Activated CD8-positive, alpha-beta memory T cell treated with anti-CD3 and anti-CD28 coated beads, Interleukin-2, amount 50 U/mL, for 1 hour (primary cell): Measurements from ENCODE around the gene BORCS6.
"Not testable (repeated sequence)": the region's sequence is repeated elsewhere in the genome, so short reads cannot be mapped to it uniquely, and the experiment has no call there.

ENCODE experiments used
- DNase-seq: peaks from one replicate; pipeline ENCODE4 v3.0.0-alpha.2; 2020; ENCODE audit errors: extremely low read depth

Gene BORCS6

DNA sequence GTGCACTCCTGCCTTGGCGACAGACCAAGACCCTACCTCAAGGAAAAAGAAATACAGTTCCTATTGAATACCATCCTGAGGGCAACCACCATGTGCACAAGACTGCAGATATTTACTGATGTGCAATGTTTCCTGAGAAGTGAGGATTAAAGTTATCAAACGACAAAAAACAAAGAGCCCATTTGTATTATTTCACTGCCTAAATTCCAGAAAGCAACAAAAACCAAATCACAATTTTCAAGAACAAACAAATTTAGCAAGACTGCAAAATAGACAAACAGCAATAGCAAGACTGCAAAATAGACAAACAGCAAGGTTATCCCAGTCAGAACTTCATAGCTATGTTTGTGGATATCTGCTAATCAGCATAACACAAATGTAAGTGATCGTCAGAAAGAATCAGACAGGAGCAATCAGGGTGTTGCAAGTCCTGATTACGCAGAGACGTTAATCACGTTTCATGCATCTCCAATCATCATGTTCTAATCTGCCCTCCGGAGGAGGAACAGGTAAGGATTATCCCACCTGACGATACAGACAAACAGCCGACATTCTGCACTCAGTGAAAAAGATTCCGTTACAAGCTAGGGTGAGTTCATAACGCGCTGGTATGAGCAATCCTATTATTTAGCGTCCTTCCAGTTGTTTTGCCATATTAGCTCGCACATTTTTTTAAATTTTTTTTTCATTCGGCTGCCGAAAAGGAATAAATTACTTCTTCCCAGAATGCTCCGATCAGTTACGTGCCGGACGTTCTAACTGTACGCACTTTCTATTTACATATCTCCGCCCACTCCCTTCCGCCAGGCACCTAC is 16.7 kb downstream of the BORCS6 start:
- no peak for DNase-seq

DNA sequence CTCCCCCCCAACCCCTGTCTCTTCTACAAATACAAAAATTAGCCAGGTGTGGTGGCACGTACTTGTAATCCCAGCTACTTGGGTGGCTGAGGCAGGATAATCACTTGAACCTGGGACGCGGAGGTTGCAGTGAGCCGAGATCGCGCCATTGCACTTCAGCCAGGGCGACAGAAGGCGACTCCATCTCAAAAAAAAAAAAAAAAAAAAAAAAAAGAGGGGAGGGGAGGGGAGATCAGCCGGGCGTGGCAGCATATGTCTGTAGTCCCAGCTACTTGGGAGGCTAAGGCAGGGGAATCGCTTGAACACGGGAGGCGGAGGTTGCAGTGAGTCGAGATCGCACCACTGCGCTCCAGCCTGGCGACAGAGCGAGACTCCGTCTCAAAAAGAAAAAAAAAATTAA is 19.8 kb downstream of the BORCS6 start:
- not testable (repeated sequence) for DNase-seq

DNA sequence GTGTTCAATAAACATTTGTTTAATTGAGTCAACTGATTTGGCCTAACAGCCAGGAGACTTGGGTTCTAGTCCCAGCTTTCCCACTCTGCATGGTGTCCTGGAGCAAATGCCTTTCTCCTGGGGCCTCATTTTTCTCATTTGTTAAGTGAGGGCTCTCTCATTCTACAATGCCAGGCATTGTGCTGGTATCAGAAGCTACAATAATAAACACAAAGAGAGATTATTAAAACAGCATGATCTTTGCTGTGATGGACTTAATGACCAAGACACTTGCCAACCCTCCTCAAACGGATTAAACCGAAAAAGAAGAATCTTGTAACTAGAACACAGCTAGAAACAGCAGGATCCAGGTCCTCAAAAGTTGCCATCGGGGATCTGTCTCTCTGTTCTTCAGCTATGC is 22.5 kb downstream of the BORCS6 start:
- no peak for DNase-seq

DNA sequence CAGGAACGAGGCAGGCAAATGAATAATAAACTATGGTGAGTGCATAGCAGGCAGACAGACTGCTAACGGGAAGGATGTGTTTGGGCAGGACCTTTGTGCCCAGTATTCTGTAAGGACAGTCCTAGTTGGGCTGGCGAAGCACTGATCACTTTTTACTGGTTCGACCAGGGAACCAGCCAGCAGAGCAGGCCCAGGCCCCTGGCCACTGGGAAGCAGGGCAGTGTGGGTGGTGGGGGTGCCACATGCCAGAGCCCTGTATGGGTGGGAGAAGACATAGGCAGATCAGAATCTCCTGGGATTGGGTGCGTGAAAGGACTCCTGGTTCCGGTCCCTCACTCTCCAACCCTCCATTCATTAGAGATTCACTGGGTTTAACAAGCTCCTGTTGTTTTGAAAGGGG is 23.2 kb downstream of the BORCS6 start:
- DNase-seq = no peak

DNA sequence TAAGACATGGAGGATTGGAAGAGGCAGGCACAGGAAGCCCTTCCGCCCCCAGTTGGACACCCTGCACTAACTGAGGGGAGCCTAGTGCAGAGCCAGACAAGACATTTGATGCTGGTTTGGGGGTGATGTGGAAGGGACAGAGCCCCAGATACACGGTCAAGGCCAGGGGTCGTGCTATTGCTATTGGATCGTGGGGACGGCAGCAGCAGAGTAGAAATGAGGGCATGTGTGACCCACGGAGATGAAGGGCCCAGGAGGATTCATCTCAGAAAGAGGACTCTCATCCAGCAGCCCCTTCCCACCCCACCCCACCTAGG is 25.2 kb downstream of the BORCS6 start:
- DNase-seq = no peak

DNA sequence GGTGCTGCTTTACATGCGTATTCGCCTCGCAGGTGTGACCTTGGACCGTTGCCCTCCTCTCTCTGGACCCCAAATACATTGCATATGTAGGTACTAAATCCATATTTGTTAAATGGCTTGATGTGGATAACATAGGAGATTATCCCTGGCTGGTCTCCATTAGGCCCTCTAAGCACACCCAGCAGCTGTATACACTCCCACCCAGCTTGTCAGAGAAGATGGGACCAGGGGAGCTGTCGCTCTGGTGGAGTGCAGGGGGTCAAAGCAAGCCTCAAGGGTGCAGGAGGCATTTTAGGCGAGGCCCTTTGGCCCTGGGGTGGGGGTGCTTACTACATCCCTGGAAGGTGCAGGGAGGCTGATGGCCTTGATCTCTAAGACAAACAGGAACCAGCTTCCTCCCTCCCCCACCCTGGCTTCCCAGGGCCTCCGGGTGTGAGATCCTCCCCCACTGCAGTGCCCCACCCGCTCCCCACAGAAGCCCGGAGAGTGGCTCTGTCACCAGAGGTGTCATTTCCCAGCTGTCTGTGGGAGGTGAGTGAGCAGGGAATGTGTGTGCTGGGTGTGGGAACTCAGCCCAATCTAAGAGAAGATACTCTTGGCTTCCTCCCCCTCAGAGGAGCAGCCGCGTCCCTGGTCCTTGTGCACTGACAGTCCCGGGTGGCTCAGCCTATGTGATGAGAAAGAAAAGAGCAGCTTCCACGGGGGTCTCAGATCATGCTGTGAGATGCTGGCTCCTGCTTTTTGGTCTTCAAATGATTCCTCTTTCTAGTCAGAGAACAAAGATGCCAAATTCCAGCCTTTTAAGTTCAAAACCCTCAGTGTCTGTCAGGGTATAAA is 25.8 kb downstream of the BORCS6 start:
- DNase-seq = no peak

DNA sequence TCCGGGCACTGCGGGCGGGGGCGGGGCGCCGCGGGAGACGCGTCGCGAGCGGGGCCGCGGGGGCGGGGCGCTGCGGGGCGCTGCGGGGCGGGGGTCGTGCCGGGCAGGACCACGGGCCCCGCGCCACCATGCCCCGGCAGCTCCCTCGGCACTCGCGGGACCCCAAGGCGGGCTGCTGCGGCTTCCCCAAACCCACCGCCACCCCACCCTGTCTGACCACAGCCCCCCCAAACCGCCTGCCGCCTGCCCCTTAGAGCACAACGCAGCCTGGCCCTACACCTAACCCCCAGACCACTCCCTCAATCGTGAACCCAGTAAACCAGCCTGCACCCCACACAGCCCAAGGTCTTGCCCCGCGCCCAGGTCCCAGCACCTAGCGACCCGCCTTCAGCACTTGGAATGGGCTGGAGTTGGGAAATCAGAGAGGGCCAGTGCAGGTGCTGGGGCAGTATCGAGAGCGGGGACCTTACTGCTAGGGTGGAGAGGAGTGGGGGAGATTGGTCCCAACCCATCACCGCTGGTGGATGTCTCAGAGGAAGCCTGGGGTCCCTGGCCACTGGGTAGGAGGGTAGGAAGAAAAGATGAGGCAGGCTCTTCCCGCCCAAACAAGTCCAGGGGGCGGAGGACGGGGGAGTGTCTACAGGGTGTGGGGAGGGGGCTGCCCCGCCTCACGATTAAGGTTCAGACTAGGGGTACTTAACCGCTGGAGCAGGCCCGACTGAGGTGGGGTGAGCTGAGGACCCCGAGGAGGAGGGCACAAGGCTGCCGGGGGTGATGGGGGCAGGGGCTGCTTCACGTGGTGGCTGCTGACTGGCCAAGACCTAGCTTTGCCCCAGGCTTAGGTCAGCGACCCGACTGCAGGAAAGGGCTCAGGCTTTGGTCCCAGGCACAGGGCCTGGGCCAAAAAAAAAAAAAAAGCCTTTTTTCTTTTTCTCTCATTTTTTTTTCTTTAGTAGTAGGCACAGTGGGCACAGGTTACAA is 26.7 kb downstream of the BORCS6 start:
- DNase-seq = no peak

DNA sequence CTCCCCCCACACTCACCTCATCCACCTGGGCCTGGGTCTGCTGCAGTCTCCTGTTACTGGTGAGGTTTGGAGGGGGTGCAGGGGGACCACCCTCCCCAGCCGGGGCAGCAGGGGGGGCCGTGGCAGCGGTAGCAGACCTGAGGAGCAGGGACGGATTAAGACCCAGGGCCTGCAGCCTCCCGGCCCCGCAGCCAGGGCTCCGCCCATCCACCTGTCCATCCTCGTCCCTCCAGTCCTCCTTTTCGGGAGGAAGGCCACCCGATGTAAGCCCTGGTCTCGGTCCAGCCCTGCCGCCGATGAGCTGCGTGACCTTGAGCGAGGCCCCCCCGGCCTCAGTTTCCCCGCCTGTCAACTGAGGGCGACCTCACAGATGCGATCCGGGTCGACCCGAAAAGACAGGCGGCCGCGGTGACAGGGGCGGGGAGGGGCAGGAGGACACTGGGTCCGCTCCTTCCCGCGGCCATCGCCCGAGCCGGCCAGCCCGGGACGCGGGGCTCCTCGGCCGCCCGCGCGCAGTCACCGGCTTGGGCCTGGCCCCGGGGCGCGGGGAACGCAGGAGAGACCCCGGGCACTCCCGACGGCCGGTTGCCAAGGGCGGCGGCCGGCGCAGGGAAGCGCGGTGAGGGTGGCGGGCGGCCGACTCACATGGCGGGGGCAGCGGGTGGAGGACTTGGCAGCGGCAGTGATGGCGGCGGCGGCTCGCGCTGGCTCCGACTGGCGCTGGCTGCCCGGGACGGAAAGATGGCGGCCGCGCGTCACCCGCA is 27.6 kb downstream of the BORCS6 start, which contains the start of gene VAMP2:
Gene VAMP2 (minus strand): TSS at position 716 of the 764 bp plus-strand sequence. CDS start 69 bp downstream, at position 647.
- DNase-seq = no peak

DNA sequence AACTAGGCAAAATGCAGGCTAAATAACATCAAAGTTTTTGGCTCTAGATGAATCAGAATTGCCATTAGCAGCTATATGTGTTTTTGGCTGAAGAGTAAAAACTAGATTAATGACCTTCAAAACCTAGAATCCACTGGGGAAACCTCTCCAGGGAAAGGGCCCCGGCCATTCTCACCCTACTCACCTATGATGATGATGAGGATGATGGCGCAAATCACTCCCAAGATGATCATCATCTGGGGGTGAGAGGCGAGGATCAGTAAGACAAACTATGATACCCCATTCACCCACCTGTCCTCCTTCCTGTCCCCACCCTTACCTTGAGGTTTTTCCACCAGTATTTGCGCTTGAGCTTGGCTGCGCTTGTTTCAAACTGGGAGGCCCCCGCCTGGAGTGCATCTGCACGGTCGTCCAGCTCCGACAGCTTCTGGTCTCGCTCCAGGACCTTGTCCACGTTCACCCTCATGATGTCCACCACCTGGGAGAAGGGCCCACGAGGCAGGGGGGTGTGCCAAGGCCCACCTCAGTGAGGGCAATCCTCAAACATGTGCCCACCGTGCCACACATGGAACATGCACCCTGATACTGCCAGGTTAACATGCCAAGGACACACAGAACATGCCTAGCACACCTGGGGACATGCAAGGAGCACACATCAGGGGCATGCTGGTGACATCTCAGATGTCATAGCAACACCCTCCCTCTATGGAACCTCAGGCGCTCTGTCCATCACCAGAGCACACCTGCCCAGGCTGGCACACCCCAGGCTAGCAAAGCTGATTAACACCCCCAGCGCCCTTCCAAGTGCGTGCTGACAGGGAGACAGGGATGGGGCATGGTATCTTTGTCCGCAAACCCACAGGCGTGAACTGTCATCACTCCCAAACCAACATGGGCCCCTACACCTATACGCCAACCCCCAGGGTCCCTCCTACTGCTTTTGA is 28.4 kb downstream of the BORCS6 start:
- DNase-seq = no peak

DNA sequence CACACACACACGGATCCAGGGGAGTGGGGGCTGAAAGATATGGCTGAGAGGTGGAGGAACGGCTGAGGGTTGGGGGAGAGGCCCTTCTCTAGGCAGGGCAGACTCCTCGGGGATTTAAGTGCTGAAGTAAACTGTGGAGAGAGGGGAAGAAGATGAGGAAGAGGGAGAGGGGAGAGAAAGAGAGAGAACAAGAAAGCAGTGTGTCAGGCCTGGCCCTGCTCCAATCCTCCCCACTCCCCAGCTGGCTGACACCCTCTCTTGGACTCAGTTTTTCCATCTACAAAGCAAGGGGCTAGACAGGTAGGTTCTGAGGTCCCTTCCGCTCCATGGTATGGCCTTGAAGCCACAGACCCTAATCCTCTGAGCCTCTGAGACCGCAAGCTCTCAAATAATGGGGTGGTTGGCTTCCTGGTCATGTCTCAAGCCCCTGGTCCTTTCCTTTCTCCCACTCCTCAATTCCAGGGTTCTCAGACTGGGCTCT is 29.2 kb downstream of the BORCS6 start:
- DNase-seq = no peak

DNA sequence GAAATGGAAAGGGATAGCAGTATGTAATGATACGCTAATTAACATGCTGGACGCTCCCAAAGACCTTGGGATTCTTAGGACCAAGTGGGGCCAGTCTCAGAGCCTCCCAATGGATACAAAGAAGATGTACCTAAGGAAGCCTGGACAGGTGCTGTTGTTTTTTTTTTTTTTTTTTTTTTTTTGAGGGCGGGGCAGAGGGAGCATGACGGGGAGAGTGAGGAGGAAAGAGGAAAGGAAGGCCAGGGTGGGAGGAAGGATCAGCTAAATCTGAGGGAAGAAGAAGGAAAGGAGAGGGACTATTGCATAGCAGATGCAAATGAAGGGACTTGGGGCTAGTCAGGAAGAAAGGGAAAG is 29.8 kb downstream of the BORCS6 start:
- no peak for DNase-seq

DNA sequence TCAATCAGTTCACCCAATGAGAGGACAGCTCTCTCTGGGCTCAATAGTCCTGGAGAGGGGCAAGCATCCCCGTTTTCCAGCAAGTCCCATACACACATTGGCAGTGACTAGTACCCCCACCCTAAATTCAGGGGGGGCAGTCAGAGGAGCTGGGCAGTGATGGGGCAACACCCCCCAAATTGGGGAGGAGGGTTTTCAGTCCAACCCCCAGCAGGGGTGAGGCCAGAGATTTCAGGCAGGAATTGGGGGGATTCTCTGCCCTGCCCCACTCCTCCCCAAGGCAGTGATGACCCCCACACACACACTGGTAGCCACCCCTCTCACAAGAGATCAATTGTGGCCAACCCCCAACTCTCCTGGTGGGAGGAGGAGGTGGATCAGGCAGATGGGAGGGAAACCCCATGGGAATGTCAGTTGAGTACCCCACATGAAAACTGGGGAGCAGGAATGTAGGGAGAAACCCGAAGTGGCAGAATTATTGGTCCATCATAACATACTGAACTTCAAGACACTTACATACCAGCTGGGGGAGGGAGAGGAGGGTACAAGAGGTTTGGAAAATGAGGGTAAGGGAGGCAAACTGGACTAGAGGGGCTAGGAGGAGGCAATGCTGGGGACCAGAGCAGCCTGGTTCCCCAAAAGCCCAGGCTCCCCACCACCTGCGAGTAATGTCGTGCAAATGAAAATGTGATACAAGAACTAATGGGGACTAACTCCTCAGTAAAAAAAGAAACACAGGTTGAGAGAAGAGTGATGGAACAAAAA is 30.3 kb downstream of the BORCS6 start:
- DNase-seq = no peak

DNA sequence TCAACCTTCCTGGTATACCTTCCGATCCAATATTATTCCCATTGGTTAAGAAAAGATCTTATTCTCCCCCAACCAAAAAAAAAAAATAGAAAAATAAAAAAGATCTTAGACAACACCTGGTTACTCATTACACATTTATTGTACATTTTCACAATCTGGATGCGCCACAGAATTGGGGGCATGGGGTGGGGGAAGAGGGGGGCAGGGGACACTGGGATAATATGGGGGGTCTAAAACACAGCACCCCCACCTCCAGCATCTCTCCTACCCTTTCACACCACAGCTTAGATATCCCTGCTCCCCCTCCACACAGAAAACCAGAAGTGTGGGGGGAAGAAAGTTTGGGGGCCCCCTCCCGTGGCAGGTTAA is 31.0 kb downstream of the BORCS6 start:
- no peak for DNase-seq

DNA sequence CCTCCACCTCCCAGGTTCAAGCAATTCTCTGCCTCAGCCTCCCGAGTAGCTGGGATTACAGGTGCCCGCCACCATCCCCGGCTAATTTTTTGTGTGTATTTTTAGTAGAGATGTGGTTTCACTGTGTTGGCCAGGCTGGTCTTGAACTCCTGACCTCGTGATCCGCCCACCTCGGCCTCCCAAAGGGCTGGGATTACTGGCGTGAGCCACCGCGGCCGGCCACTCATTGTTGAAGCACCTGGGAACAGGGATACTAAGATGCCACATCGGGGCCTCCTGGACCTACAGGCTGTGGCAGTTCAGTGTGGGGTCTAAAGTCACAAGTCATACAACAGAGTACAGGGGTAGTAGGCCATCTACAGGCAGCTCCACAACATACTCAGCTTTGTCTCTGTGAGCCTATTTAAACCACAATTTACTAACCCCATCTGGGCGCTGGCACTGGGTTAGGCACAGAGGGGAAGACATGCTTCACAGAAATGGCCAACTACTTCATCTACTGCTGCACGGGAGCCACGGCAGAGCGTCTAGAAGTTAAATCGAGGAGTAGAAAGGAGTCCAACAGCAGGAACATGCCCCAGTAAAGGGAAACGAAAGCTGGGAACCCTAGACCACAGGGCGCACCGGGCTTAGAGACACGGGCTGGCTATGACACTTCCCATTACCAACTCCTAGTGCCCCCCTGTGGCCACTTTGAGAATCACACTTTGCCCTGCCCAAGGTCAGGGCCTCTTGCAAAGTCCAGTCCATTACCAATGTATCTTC is 31.5 kb downstream of the BORCS6 start:
- DNase-seq = no peak

DNA sequence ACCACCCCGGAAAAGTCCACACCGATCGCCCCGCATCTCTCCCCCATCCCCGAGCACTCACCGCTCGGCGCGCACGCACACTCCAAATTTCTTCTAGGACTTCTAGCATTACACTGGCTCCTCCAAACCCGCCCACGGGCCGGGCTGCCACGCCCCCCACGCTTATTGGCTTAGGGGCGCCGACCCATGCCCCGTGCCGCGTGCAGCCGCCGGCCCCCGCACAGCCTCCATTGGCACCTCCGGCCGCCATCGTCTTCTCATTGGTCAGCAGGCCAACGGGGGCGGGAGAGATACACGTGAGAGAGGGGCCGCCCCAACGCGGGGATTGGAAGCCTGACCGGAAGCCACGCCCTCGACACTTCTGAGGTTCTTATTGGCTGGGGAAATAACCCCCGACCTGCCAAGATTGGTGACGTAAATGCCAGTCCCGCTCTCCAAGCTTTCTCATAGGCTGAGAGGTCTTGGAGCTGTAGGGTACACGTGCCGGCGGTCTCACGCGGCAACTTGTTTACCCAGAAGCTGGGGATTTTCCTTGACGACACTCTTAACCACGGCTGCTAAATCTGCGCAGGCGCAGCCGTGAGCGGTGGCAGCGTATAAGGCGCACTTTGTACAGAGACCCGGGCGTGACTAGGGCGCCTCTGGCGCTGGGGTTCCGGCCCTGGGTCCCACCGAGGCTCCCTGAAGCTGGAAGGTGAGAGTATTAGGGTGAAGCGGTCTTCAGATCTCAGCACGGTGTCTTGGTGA is 33.6 kb downstream of the BORCS6 start:
- DNase-seq = peak; percentile 100

DNA sequence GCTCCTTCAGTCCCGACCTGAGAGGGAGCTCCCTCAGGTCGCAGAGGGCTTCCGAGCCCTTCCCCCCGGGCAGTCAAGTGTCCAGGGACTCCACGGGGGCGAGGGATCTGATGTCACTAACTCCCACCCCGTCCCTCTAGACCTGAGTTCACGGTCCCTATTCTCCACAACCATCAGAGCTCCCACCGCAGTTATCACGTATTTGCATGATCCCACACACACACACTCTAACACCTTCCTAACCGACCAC is 34.1 kb downstream of the BORCS6 start:
- DNase-seq = no peak

DNA sequence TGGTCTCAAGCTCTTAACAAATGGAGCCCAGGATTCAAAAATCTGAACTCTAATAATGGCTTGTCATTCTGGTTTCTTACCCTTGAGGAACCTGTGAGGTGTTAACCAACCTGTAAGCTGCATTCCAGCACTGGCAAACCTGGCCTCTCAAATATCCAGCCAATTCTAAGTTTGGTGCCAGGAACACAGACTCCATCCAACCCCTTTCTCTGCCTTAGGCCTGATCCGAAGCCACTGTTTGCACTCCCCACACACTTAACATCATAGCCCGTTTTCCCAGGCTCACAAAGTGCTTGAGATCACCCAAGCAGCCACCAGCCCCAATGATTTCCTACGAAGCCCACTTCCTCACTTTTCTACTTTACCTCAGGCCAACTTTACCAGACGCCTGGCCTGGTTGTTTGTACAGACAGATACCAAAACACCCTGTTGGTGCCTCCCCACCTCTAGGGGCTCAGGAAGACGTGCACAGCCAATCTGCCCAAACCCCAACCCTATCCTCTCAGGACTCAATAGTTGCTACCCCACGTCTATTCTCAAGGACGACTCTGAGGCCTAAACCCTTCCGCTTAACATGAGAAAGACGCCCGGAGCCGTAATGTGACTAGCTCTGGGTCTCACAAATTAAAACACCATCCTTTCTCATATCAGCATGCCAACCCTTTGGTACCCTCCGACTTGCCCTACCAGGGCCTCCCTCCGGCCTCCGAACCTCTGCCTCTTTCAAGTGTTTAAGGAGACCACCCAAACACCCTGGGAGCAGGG is 34.6 kb downstream of the BORCS6 start:
- no peak for DNase-seq
